Inflammatory macrophage (primary cell): Measurements from ENCODE around the gene SUN2.
A peak's percentile ranks its signal among the peaks of the same experiment; 100 is the strongest.

Source experiments
- DNase-seq, 2 donors: peaks; one replicate each; pipeline ENCODE4 v3.0.0-alpha.2; 2020 to 2022

Gene SUN2

GRCh38 chr22:38733724-38734381, 21.9 kb downstream of the SUN2 start:
- no peak for DNase-seq

DNA sequence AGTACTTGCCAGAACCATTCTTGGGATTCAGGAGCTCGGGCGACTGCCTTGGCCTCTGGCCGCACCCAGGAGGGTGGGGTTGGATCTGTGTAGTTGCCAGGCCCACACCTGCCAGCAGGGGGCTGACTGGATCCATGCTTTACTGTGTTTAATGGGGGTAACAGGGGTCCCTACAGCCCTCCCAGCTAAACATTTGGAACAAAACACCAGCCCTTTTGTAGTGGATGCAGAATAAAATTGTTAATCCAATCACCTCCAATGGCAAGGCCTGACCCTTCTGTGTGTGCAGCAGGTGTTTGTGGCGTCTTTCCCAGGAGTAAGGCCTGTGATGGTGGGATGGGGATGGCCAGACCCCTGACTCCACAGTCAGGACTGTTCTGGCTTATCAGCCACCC, 22.5 kb downstream of the SUN2 start:
- peak; percentile 24 to 45 for DNase-seq

GRCh38 chr22:38732251-38732815, 23.5 kb downstream of the SUN2 start:
- no peak for DNase-seq

DNA sequence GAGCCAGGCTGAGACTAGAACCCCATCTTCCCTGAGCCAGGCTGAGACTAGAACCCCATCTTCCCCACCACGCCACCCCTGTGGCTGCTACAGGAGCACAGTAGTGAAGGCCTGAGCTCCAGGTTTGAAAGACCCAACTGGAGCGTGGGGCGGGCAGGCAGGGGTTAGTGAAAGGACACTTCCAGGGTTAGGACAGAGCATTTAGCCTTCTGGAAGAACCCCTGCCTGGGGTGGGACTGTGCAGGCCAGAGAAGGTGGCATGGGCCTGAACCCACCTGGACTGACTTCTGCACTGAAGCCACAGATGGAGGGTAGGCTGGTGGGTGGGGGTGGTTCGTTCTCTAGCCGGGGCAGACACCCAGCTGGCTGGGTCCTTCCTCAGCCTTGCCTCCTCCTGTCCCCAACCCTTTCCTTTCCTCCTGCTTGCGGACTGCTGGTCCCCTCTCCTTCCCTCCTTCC, 24.1 kb downstream of the SUN2 start:
- no peak for DNase-seq

DNA sequence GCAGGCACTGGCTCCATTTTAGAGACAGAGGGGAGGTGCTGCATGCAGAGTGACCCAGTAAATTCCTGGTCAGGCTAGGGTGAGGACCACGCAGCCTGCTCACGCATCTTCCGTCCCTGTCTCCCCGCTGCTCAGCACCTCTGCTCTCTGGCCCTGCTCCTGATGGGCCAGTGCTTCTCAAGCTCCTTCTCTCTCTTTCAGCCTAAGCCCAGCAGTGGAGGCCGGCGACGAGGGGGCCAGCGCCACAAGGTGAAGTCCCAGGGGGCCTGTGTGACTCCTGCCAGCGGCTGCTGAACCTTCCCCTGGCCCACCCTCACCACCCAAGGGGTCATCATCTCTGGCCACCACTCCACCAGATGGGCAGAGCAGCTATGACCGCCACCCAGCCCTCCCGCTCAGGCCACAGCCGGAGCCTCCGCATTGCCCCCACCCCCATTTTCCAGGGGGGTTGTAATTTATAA, 25.4 kb downstream of the SUN2 start:
- no peak for DNase-seq

DNA sequence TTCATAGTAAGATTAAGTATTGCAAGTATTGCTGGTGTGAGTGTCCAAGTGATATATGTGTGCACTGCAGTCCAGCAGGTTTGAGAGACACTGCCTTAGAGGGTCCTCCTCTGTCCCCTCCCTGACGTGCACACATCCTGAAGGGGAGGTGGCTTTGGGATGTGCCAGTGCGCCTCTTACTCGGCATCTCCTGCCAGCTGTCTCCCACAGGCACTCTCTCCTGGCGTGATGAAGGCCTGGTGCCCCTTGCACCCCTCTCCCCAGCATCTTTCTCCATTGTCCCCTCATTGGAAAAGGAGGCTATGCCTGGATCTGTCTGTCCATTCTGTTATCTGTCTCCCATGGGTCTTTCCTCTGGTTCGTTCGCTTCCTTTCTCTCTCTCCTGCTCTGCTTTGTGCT, 25.9 kb downstream of the SUN2 start:
- no peak for DNase-seq

GRCh38 chr22:38728871-38729796, 26.7 kb downstream of the SUN2 start:
- DNase-seq = no peak

DNA sequence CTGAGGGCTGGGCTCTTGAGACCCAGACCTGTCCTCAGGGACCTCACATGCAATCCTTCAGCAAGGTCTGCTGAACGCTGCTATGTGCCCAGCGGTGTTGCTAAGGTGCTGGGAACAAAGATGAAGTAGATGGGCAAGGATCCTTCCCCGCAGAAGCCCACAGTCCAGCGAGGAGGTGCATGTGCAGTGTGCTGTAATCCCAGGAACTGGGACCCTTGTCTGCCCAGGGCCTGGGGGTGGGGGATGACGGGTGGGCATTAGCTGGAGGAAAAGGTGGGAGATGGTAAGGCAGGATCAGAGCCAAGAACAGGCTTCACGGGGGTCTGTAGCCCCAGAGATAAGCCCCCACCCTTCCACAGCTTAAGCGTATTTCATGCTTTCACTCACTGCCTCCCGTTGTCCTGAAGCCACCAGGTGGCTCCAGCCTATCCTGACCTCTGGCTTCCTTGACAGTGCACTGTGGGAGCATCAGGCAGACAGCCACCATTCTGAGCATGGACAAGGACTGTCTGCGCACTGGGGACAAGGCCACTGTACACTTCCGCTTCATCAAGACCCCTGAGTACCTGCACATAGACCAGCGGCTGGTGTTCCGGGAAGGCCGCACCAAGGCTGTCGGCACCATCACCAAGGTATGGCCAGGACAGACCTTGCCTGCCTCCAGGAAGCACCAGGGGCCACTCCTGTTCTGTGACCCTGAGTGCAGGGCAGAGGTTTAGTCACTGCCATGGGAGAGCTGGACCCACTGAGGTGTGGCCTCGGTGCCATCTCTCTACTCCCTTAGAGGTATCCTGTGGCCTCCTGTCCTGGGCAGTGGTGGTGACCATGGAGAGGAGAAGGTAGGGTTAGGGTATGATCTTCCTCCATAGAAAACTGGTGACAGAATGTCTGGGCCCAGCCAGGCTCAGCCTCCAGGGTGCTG, 28.0 kb downstream of the SUN2 start:
- no peak for DNase-seq

DNA sequence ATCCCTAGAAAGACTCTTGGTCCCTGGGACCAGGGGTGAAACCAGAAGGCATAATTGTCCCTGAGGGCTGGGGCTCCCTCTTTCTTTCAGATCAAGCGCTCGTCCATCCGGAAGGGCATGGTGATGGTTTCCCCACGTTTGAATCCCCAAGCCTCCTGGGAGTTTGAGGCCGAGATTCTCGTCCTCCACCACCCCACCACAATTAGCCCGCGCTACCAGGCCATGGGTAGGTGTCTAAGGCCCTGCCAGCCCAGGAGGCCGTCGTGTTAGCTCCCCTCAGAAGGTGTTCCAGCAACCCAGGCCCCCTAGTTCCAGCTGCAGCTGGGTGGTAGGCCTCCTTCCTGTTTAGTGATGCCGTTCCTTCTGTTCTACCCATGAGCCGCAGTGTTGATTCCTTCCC, 28.7 kb downstream of the SUN2 start:
- DNase-seq = no peak

- no peak for DNase-seq
Observed at GRCh38 chr22:38725900-38726655, 29.7 kb downstream of the SUN2 start.

DNA sequence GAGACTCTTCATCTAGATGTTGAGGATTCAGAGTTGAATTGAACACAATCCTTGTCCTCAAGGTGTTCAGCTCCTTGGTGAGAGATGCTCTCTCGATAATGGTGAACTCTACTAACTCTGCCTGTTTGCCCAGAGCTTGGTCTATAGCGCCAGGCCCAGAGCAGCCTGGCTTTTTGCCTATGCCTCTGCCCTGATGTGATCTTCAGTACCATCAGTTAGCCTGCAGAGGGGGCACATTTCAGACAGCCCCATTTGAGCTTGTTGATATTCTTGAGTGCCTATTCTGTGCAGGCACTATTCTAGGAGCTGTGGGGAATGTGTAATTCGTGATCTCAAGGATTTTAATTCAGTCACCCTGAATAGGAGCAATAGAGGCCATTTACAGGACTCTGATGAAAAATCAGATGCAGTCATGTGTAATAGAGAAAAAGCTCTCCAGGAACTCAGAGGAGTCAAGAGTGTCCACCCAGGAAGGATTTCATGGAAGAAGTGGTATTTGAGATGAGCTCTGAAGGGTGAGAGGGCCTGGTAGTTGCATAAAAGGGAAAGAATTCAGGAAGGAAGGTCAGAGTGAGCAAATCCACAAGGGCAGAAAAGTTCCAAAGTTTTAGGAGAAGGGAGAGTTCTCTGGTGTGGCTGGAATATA, 30.7 kb downstream of the SUN2 start:
- peak; percentile 30 to 44 for DNase-seq

DNA sequence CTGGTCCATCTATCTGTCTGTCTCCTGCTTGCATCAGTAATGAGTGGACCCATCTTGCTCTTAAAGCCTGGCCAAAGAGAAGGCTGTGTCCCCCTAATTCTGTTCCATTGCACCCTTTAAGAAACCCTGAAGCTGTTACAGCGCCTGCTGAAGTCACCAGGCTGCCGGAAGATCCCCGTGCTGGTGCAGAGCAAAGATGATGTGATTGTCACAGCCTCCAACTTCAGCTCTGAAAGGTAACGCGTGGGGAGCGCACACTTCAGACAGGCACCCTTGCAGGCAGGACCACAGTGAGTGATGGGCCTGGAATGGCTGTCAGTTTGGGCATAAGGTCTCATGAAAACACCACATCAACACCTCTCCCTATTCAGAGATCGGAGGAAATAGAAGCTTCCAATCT, 31.6 kb downstream of the SUN2 start:
- DNase-seq = no peak

DNA sequence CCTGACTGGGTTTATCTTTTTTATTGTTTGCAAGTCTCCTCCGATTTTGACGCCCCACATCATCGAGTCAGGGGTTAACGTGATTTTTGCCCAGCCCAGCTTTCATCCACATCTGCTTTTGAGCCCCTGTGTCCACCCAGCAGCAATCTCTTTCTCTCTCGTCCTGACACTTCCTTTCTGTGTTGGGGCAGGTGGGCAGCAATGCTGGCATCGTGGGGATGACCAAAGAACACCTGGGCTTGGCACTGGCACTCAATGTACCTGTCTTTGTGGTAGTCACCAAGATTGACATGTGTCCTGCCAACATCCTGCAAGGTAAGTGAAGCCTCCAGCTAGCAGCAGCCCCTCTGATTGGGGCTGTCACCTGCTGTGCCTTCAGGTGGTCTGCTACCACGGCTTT, 34.2 kb downstream of the SUN2 start:
- DNase-seq = no peak

DNA sequence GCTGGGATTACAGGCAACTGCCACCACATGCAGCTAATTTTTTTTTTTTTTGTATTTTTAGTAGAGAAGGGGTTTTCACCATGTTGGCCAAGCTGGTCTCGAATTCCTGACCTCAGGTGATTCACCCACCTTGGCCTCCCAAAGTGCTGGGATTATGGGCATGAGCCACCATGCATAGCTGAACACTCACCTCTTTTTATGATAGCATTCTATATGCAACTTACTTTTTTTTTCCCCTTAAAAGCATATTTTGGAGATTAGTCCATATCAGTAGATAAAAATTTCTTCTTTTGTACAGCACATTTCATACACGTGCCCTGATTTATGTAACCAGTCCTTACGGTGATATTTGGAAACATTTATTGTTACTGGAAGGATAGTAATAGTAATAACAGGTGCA, 35.4 kb downstream of the SUN2 start:
- no peak for DNase-seq

DNA sequence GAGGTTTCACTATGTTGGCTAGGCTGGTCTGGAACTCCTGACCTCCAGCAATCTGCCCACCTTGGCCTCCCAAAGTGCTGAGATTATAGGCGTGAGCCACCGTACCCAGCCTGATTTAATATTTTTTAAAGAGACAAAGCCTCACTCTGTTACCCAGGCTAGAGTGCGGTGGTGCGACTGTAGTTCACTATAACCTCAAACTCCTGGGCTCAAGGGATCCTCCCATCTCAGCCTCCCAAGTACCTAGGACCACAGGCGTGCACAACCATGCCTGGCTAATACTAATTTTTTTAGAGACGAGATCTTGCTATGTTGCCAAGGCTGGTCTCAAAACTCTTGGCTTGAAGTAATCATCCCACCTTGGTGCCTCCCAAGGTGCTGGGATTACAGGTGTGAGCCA, 36.6 kb downstream of the SUN2 start:
- DNase-seq = no peak

DNA sequence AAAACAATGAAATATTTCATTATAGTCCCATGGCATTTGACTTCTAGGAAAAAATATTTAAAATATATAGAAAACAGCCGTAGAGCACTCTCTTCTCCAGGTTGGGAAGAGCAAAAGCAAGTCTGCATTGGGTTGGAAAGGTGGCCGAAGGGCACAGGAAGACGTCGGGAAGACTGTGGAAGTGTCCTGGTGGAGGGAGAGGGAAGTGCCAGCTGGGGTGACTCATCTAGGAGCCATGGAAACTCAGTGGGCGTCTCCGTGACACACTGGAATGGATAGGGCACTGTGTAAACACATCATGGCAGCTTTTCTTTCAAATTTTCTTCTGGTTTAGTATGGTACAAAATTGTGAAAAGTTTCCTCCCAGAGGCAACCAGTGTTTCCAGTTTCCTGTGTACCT, 37.4 kb downstream of the SUN2 start:
- DNase-seq = peak; percentile 10 to 42

GRCh38 chr22:38717244-38717643, 38.6 kb downstream of the SUN2 start:
- no peak for DNase-seq

DNA sequence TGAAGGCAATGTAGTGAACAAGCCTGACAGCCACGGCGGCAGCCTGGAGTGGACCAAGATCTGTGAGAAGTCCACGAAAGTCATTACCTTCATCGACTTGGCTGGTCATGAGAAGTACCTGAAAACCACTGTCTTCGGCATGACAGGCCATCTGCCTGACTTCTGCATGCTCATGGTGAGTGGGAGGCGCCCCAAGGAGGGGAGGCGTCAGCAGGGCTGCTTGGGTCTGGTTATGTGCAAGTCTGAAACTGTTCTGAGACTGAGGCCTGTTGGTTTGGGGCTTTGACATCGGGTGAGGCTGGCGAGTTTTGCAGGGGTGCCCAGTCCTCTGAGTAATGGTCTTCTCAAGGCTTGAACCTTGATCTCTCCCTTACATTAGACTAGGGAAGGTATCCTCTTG, 39.0 kb downstream of the SUN2 start:
- no peak for DNase-seq

GRCh38 chr22:38716271-38716670, 39.5 kb downstream of the SUN2 start:
- no peak for DNase-seq

DNA sequence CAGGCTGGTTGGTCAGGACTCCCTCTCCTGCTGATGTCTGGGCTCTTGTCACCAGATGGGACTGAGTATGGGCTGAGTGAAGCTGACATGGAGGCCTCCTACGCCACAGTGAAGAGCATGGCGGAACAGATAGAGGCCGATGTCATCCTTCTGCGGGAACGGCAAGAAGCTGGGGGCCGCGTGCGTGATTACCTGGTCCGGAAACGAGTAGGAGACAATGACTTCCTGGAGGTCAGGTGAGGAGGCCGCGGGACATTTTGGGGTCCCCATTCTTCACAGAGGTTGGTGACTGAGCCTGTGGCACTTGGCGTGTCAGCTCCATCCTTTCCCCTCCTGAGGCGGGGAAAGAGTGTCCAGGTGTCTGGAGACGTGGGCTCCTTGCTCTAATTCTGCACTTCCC, 39.9 kb downstream of the SUN2 start:
- DNase-seq = no peak

DNA sequence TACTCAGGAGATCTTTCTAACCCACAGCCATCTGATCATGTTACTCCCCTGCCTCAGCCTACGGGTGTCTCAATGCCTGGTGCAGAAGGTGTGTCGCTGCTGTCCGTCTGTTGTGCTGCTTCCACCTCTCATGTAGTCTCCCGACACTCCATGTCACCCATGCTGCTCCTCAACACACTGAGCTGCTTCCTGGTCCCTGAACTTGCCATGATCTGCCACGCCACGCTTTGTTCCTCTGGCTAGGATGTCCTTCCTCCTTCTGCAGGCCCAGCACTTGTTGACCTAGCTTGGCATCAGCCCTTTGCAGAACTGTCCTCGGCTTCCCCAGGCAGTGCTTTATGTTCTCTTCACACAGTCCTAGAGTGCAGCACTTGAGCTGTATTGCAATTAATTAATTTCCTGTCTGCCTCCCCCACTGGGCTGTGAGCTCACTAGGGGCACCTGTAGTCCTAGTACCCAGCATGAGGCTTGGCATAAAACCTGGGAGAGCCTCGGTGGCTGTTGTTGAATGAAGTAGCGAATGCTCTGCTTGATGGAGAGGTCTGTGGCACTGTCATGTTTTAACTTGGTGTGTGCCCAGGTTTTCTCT, 40.5 kb downstream of the SUN2 start:
- DNase-seq = peak; percentile 63 to 72
